DMS153 treated with DMSO at 0.1 percent for 48 hours (cell line): ENCODE results near the gene CCDC102A.
"Not testable (repeated sequence)": the region's sequence is repeated elsewhere in the genome, so short reads cannot be mapped to it uniquely, and the experiment has no call there.

Source experiments
- DNase-seq: peaks from one replicate; lab custom pipeline; 2025; ENCODE audit not compliant: unreplicated experiment; lab: John Stamatoyannopoulos, UW

Gene CCDC102A

DNA sequence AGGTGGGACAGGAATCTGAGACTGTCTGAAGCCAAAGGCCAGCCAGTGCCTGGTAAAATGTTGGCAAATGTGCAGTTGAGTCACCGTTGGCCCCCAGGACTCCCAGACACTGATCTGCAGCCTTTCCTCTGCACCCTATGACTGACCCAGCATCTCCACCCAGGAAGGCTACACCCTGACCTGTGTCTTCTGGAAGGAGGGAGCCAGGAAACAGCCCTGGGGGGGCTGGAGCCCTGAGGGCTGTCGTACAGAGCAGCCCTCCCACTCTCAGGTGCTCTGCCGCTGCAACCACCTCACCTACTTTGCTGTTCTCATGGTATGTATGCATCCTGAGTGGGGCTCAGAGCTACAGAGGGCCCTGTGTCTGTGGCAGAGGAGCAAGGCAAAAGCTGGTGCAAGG is 30.1 kb upstream of the CCDC102A start:
- DNase-seq = no peak

DNA sequence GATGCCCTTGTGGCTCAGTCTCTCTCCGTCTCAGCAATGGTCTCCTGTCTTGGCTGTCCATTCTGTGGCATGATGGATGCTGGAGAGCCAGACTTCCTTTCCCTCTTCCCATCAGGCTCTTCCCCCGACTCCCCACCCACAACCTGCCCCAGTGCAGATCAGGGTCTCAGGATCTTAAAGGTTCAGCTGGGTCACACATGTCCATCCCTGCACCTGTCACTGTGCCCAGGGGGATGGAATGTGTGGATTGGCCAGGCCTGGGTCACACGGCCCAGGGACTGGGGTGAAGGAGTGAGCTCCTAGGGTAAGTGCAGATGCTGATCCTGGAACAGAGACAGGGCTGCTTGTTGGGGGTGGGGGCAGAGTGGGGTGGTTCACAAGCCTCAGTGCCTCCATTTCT is 29.1 kb upstream of the CCDC102A start:
- no peak for DNase-seq

GRCh38 chr16:57564571-57565270 is 28.4 kb upstream of the CCDC102A start:
- no peak for DNase-seq

DNA sequence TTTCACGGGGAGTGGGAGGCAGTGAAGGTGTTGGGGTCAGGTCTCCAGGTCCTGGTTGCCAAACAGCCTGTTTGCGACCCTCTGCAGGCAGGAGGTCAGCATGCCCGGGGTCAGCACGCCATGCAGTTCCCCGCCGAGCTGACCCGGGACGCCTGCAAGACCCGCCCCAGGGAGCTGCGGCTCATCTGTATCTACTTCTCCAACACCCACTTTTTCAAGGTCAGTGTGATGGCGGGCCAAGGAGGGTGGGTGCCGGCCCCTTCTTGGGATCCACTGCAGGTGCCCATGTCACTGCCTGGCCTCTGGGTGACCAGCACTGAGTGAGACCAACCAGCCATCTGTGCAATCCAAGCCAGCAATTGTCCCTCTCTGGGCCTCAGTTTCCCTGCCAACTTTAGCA is 27.4 kb upstream of the CCDC102A start:
- DNase-seq = no peak

DNA sequence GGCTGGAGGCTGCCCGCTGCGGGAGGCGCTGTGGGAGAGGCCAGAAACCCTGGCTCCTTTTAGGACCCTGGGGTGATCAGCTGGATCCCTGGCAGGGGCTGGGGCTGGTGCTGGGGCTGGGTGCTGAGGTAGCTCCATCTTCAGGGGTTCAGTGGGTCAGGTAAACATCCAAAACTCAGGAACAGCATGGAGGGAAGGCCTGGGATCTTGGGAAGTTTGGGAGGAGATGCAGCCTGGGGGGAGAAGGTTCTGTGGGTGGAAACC is 27.0 kb upstream of the CCDC102A start:
- no peak for DNase-seq

GRCh38 chr16:57562669-57563486 is 26.5 kb upstream of the CCDC102A start:
- DNase-seq = no peak

GRCh38 chr16:57562066-57562465 is 25.7 kb upstream of the CCDC102A start:
- no peak for DNase-seq

DNA sequence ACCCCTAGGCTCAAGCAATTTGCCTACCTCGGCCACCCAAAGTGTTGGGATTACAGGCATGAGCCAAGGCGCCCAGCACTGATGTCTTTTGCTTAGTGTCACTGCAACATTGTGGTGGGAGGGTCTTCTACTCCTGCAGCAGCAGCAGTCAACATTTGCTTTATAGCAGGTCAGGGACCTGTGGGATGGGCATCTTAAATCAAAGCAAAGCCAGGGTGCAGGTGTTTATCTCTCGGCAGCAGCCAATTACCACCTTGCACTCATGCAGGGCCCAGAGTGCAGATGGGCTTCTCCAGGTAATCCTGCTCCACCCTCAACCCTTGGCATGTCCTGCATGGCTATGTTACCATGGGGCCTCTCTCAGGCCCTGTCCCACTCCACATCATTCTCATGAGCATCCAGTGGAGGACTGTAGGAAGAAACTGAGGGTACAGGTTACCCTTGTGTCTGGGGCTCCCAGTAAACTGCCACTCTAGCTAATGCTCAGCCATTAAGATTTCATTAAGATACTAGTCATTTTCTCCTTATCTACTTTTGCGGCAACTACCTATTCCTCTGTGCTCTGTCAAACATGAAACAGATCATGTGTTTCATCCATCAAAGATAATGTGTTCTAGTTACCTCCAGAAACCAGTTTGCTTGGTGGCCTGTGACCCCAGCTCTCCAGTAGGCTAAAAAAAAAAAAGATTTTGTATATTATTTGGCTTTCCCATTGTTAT is 22.9 kb upstream of the CCDC102A start:
- DNase-seq = no peak

DNA sequence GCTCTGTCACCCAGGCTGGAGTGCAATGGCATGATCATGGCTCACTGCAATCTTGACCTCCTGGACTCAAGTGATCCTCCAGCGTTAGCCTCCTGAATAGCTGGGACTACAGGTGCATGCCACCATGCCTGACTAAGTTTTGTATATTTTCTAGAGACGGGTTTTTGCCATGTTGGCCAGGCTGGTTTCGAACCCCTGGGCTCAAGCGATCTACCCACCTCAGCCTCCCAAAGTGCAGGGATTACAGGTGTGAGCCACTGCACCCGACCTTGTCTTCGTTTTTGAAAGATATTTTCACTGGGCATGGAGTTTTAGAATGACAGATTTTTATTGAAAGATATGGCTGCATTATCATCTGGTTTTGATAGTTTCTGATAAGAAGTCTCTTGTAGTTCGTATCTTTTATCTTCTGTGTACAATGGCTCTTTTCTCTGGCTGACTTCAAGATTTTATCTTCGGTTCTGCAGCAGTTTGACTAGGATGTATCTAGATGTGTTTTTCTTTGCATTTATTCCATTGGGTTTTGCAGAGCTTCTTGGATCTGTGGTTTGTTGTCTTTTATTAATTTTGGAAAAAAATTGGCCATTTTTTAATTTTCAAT is 20.7 kb upstream of the CCDC102A start:
- DNase-seq = no peak

- no peak for DNase-seq
These were observed 19.5 kb upstream of the CCDC102A start for GRCh38 chr16:57555831-57556230.

DNA sequence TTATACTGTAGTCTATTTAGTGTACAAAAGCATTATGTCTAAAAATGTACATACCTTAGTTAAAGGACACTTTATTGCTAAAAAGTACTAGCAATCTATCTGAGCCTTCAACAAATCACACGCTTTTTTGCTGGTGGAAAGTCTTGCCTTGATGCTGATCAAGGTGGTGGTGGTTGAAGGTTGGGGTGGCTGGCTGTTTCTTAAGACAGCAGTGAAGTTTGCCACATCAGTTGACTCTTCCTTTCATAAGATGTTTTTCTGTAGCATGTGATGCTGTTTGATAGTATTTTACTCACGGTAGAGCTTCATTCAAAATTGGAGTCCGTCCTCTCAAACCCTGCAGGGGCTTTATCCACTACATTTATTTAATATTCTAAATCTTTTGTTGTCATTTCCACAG is 14.7 kb upstream of the CCDC102A start:
- no peak for DNase-seq

- DNase-seq = no peak
These were observed 13.4 kb upstream of the CCDC102A start for GRCh38 chr16:57549730-57550129.

GRCh38 chr16:57548408-57548807 is 12.0 kb upstream of the CCDC102A start:
- DNase-seq = no peak

- not testable (repeated sequence) for DNase-seq
These were observed 11.2 kb upstream of the CCDC102A start for GRCh38 chr16:57547524-57547923.

DNA sequence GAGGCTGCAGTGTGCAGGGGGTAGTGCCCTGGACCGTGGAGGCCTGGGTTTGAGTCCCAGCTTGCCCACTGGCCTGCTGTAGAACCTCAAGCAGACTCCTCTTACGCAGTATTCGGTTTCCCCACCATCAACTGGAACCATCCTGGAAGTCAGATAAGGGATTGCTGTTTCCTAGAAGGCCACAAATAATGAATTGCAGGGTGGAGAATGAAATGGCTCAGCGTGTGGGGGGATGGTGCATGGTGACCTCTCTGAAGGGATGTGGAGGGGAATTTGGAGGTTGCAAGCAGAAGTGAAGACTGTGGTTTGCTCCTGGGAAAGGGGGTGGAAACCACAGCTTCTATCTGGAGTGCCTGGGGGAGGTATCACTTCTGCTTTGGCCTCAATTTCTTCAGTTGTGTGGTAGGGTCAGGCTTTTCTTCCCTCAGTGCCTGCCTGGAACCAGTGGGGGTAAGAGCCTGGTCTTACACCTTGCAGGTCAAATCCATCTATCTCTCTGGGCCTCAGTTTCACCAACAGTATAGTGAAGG is 7.8 kb upstream of the CCDC102A start:
- DNase-seq = no peak

DNA sequence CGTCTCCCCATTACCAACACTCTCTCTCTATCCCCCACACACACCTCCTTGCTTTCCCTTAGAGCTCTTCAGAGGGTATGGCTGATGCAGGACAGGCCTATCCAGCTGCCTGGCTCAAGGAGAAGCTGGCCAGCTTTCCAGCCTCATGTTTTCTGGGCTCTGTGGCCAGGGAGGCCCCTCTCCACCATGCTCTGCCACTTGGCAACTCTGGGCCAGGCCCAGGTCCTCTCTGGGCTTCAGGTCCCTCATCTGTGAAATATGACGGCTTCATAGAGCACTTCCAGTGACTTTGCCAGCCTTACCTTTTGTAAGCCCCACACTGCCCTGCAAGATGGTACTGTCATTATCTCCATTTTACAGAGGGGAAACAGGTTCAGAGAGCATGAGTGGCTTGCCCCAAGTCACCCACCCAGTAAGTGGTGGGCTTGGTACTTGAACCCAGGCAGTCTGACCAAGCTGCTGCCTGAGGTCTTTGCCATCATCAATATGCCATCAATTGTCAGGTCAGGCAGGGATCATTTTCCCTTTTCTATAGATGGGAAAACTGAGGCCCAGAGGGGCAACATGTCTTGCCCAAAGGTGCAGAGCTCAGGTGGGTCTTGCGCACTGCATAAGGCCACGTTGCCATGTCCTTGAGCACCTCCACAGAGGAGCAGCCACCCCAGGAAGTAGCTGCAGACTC is 5.5 kb upstream of the CCDC102A start:
- DNase-seq = no peak

DNA sequence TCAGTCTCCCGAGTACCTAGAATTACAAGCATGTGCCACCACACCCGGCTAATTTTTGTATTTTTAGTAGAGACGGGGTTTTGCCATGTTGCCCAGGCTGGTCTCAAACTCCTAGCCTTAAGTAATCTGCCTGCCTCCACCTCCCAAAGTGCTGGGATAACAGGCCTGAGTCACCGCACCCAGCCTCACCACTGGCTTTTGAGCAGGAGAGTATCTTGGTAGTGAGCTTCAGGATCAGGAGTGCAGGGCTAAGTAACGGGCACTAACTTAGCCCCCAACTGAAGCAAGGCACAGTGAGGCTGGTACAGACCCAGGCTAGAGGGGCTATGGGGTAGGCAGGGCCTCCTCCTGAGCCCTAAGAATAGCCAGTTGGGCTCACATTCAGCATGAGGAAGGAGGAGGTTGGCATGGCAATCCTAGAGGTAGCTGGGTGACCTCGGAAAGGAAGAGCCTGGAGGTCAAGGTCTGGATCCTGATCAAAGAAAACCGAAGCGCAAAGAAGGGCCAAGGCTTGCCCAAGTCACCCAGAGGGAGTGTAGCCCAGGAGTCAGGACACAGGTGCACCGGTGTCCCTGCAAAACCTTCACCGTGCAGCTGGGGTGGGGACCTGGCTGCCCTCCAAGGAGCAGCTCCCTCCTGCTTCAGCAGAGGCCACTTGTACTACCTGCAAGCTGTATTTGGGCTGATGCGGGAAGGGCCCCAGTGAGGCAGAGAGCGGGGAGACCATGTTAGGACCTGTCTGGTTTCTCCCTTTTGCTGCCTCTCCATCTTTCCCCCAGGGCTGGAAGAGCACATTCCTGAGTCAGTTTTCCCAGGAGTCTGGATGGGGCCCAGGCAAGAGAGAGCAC is 4.8 kb upstream of the CCDC102A start:
- DNase-seq = no peak

- no peak for DNase-seq
These were observed 4.0 kb upstream of the CCDC102A start for GRCh38 chr16:57540387-57540786.

- no peak for DNase-seq
These were observed 2.9 kb upstream of the CCDC102A start for GRCh38 chr16:57539072-57539796.
